Islet precursor cell (in vitro differentiated cells): ENCODE data around the gene TRPM5.

Experiments used
- DNase-seq: peaks from one replicate; pipeline ENCODE4 v3.0.0-alpha.2; 2018

TRPM5 gene

DNA sequence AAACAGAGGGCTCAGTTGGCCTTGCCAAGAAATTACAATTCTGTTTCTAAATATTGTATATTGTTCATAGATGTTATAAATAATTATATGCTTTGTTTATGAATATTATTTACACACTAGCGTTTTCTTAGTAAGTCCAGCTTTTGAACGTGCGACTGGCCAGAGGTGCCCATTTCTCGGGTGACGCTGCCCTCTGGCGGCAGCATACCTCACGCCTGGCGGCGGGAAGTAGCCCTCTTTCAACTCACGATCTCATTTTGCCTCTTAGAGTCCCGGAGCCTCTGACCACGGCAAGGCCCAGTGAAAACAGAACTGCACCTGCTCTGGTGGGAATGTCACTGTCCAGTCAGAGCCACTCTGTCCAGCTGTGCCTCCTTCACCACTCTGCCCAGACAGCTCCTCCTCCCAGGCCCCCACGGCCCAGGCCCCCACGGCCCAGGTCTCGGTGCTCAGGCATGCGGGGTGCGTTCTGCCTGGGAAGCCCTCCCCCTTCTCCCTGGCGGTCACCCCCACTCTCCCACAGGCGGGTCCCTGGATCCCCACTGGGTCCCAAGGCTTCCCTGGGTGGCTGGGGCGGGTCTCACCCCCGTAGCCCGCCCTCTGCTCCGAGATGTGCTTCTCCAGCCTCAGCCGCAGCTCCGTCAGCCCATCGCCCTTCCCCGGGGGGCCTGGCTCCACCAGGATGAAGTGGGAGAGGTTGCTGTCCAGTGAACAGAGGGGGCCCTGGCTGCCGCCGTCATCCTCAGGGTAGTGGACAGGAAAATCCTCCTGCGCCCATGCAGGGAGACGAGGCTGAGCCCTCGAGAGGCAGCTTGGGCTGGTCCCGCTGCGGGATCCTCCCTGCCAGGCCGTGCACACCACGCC lies 24.4 kb downstream of the TRPM5 start:
- DNase-seq: peak; percentile 85

DNA sequence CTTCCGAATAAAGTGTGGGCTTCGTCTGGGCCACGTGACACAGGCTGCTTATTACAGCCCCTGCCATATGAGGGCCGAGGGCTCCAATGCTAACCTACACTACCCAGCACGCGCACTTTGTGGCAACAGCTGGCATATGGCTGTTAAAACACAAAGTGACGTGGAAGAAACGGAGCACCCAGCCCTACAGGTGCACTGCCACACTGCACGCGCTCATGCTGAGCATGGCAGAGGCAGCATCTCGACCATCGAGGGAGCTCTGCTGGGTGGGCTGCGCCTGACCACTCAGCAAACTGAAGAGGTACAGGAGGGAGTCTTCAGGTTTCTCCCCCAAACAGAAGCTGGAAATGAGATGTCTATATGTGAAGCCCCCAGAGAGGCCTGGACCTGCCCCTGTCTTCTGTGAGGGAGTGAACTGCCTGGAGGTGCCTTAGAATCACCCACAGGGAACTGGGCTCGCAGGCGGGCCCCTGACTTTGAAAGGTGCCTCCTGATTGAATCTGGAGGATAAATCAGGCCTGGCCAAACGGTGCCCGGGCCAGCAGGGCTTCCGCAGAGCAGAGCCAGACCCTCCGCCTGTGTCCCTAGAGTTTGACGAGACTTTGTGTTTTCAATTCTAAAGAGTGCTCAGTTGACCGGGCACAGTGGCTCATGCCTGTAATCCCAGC lies 25.5 kb downstream of the TRPM5 start:
- no peak for DNase-seq

DNA sequence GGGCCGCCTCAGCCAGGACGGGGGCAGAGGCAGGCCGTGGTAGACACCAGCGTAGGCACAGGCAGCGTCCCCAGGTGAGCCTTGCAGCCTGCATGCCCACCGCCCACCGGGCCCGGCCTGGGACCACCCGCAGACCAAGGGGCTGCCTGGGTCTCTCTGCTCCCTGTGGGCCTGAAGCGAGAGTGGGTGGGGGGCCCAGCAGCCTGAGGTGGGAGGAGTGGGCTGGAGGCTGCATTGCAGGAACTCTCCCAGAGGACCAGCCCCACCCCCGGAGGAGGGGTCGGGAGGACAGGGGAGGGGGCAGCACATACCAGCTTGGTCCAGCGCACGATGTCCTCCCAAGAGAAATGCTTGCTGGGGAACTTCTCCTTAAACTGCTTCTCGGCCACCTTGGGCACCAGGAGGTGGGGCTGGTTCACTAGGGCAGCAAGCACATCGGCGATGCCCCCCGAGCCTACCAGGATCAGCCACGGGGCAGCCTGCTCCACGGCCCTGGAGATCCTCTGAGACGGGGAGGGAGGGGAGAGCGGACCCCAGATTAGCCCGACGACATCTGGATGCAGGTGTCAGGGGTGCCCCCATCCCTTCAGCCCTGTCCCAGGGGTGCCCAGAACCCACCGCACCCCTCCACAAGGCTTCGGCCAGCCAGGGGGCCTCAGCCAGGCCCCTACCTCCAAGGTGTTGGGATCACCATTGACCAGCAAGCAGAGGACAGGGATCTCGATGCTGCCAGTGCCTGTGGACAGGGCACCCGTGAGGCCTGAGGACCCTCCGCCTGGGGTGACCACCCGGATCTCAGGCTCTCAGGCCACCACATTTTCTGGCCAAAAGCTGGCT lies 26.2 kb downstream of the TRPM5 start:
- no peak for DNase-seq

- no peak for DNase-seq
Observed at GRCh38 chr11:2416765-2417164, 27.5 kb downstream of the TRPM5 start.

DNA sequence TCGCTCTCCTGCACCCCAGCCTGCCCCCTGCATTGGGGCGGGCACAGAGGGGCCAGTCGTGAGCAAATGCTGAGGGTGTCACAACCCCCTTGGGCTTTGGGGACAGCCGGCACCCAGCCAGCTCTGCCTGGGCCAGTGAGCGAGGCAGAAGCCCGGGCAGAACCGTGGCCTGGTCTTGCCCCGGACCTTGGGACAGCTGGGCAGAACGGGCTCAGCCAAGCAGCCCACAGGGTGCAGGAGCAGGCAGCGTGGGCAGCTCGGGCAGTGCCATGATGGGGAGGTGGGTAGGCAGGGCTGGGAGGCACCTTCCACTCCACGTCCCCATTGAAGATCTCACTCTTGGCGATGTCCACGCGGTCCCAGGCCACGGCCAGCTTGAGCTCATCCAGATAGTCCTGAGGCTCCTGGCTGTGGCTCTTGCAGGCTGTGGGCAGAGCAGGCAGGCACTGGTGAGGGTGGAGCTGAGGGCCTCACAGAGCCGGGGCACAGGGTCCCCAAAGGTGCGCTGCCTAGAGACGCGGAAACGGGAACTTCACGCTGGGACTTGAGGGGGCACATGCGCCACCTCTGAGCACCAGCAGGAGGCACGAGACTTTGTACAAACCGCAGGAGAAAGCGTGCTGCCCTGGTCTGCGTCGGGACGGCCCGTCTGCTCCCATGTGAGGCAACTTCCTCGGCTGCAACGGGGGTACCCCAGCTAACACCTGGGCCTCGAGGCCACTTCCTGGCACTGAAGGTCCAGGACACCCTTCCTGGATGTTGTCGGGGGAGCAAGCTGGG lies 28.5 kb downstream of the TRPM5 start:
- no peak for DNase-seq

GRCh38 chr11:2415171-2415570 lies 29.1 kb downstream of the TRPM5 start:
- no peak for DNase-seq

DNA sequence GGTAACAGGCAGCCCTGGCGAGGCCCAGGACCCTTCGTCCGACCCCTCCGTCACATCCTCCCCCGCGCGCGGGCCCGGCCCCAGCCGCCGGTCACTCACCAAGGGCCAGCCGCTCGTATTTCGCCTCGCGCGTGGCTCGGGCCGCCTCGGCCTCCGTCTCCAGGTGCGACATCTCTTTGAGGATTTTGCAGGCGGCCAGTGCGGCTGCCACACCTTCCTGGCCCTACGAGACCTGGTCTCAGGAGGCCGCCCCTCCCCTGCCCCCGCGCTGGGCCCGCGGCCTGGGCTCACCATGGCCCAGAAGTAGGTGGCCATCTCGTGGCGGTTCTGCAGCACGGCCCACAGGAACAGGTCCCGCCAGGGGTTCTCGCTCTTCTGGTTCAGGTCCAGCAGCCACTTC lies 29.7 kb downstream of the TRPM5 start:
- no peak for DNase-seq

- no peak for DNase-seq
Observed at GRCh38 chr11:2413742-2414579, 30.4 kb downstream of the TRPM5 start.

DNA sequence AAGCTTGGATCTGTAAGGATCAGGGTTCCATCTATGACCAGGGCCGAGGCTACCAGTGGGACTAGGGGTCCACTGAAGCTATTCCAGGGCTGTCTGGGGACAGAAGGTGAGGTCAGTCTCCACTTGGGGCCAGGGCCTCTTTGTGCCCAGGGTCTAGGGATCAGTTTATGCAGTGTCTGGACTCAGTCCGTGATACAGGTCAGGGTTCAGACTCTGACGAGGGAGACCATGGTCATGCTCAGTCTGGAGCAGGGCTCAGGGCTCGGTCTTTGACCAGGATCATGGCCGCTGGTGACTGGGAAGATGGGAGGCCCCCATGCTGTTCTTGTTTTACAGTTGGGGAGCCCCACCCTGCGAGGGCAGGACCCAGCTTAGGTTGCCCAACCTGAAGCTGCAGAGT lies 32.0 kb downstream of the TRPM5 start:
- DNase-seq: no peak

DNA sequence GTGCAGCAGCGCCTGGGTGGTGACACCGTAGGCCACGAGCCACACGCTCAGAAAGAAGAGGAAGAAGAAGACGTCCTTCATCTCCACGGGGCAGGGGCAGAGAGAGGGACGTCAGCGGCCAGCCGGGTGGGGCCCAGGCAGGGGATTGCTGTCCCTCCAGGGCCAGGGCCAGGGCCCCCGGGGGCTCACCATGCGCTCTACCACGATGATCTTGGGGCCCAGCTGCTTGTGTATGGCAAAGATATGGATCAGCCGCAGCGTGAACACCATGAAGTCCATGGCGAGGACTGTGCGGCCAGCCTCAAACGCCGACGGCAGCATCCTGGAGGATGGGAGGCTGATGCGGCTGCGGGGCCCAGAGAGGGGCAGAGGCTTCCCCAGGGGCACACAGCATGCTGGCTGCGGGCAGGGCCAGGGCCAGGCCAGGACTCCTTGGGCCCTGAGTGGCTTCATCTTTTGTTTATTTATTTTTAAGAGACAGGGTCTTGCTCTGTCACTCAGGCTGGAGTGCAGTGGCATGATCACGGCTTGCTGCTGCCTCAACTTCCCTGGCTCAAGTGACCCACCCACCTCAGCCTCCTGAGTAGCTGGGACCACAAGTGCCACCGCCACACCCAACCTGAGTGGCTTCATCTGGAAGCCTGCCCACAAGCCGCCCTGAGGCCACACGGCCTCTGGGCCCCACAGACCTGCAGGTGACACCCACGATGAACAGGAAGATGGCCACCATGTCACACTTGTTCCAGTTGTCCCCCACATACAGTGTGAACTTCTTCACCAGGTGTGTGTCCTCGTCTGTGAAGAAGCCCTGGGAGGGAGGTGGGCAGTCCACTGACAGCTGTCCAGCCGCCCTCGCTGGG lies 32.6 kb downstream of the TRPM5 start:
- DNase-seq: no peak

DNA sequence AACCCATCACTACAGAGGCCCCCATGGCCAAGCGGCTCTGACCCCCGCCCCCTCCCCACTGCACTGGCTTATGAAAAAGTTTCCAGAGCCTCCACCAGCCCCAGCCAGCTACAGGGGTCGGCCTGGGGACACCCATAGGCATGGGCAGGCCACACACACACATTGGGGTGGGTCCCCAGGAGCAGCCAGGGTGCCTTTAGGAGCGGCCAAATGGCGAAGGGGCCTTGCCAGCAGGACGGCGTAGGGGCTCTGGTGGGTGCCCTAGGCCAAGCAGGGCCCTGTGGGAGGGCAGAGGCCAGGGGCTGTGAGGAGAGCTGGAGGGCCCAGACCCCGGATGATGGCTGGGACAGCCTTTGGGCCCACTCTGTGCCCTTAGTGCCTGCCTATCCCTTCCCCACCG lies 33.7 kb downstream of the TRPM5 start:
- DNase-seq: no peak

- no peak for DNase-seq
Observed at GRCh38 chr11:2409611-2410468, 34.5 kb downstream of the TRPM5 start.

- DNase-seq: no peak
Observed at GRCh38 chr11:2409126-2409525, 35.2 kb downstream of the TRPM5 start.

- no peak for DNase-seq
Observed at GRCh38 chr11:2408671-2409070, 35.6 kb downstream of the TRPM5 start.

DNA sequence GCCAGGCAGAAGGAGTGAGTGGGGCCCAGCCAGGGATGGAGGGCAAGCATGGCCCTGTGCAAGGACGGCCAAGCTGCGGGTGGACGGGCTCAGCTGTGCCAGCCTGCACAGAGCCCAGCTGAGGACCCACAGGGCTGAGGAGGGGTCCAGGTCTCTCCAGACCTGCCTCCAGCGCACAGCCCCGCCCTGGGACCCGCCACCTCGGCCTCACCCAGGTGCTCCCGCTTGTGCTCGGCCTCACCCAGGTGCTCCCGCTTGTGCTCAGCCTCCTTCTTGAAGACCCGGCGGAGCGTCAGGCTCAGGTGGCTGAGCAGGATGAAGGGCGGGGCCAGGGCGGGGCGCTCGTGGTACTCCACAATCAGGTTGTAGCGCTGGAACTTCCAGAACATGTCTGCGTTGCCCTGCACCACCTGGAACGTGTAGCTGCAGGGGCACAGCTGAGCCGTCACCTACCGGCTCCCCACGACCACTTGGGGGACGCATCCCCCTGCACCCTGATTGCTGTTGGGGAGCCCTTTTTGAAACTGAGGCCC lies 37.4 kb downstream of the TRPM5 start:
- no peak for DNase-seq

DNA sequence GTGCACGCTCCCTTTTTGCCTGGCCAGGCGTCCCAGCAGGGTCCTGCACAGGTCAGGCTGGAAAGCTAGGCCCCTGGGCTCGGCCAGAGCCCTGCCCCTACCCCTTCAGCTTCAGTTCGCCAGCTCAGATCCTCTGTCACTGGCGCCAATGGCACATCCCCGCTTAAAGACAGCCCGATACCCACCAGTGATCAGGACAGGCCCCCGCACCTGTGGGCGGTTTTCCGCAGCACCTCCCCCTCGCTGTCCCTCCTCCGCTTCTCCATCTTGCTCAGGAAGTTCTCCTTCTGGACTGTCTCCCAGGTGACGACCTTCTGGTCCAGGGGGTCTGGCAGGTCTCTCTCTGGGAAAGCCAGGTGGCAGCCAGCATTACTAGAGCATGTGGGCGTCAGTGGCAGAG lies 37.9 kb downstream of the TRPM5 start:
- DNase-seq: no peak

- DNase-seq: no peak
Observed at GRCh38 chr11:2404735-2405196, 39.5 kb downstream of the TRPM5 start.

DNA sequence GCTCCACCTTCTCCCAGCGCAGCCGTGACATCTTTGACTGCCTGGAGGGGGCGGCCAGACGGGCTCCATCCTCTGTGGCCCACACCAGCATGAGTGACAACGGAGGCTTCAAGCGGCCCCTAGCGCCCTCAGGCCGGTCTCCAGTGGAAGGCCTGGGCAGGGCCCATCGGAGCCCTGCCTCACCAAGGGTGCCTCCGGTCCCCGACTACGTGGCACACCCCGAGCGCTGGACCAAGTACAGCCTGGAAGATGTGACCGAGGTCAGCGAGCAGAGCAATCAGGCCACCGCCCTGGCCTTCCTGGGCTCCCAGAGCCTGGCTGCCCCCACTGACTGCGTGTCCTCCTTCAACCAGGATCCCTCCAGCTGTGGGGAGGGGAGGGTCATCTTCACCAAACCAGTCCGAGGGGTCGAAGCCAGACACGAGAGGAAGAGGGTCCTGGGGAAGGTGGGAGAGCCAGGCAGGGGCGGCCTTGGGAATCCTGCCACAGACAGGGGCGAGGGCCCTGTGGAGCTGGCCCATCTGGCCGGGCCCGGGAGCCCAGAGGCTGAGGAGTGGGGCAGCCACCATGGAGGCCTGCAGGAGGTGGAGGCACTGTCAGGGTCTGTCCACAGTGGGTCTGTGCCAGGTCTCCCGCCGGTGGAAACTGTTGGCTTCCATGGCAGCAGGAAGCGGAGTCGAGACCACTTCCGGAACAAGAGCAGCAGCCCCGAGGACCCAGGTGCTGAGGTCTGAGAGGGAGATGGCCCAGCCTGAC lies 41.2 kb downstream of the TRPM5 start:
- DNase-seq: no peak

DNA sequence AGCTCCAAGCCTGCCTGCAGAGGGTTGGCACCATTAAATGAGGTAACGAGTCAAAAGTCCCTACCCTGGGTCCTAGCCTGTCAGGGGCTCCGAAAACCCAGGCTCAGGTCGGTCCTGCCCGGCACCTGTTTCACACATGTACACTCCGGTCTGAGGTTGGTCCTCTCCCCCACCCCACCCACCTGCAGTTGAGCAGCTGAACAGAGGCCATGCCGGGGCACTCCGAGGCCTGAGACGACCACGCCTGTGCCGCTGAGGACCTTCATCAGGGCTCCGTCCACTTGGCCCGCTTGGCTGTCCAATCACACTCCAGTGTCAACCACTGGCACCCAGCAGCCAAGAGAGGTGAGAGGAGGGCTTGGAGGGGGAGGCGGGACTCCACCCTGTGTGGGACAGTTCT lies 42.2 kb downstream of the TRPM5 start:
- DNase-seq: no peak
